Keratinocyte (primary cell): ENCODE results near the gene CACNA1E. TPM values are rescaled to one million over a fixed set of nuclear protein-coding genes. Genes with fewer than 3 reads are reported as not detected.

Source experiments
- DNase-seq: peaks from one replicate; pipeline ENCODE4 v3.0.0-alpha.2; 2011; ENCODE audit warnings: low read depth, missing footprints, low spot score
- FAIRE-seq: peaks from 2 replicates; lab custom pipeline; 2011; peaks lifted over from hg19 to GRCh38; lab: Jason Lieb, UNC
- H2AFZ ChIP-seq: 2 replicates; pipeline ENCODE4 v1.6.0; 2012; ENCODE audit warnings: low read length, control low read depth, inconsistent platforms; ENCODE audit not compliant: control insufficient read depth
- H3K27ac ChIP-seq: 2 replicates; pipeline ENCODE4 v1.5.1; 2011; ENCODE audit warnings: low read length; ENCODE audit not compliant: control insufficient read depth, insufficient read depth
- H3K27me3 ChIP-seq: 3 replicates; pipeline ENCODE4 v1.6.0; 2011; ENCODE audit warnings: low read length; ENCODE audit not compliant: control insufficient read depth, insufficient read depth; ENCODE audit errors: extremely low read depth
- H3K36me3 ChIP-seq, 2 experiments: 2 replicates in 1 of 2; 3 replicates in 1 of 2; pipeline ENCODE4 v1.5.1; 2011; ENCODE audit warnings: low read length in 2 of 2, mild to moderate bottlenecking in 1 of 2; ENCODE audit not compliant: control insufficient read depth in 2 of 2, insufficient read depth in 2 of 2; ENCODE audit errors: extremely low read depth in 1 of 2
- H3K4me1 ChIP-seq: 3 replicates; pipeline ENCODE4 v1.5.1; 2011; ENCODE audit warnings: low read length; ENCODE audit not compliant: control insufficient read depth, insufficient read depth; ENCODE audit errors: extremely low read depth
- H3K4me2 ChIP-seq: 3 replicates; pipeline ENCODE4 v1.6.0; 2011; ENCODE audit warnings: low read depth, low read length; ENCODE audit not compliant: control insufficient read depth, insufficient read depth; ENCODE audit errors: extremely low read depth
- H3K4me3 ChIP-seq, 3 experiments: fragments of 200-600 bp in 1 of 3; sonication (generic) in 1 of 3; 2 replicates in 2 of 3; 3 replicates in 1 of 3; pipeline ENCODE4 v1.5.1; 2011 to 2016; ENCODE audit warnings: low read length in 3 of 3, mild to moderate bottlenecking in 3 of 3, control low read depth in 2 of 3, inconsistent platforms in 1 of 3, low read depth in 1 of 3, mixed read lengths in 1 of 3, mixed run types in 1 of 3, moderate library complexity in 1 of 3; ENCODE audit not compliant: control insufficient read depth in 2 of 3, insufficient read depth in 2 of 3; ENCODE audit errors: extremely low read depth in 1 of 3
- H3K79me2 ChIP-seq: 2 replicates; pipeline ENCODE4 v1.6.0; 2012; ENCODE audit warnings: low read length; ENCODE audit not compliant: control insufficient read depth, insufficient read depth
- H3K9ac ChIP-seq: 3 replicates; pipeline ENCODE4 v1.6.0; 2011; ENCODE audit warnings: low read length; ENCODE audit not compliant: control insufficient read depth, insufficient read depth; ENCODE audit errors: extremely low read depth
- H3K9me1 ChIP-seq: 3 replicates; pipeline ENCODE4 v1.6.0; 2011; ENCODE audit warnings: low read length; ENCODE audit not compliant: control insufficient read depth, insufficient read depth; ENCODE audit errors: extremely low read depth
- H3K9me3 ChIP-seq: 2 replicates; pipeline ENCODE4 v1.5.1; 2012; ENCODE audit warnings: low read depth, low read length; ENCODE audit not compliant: control insufficient read depth
- H4K20me1 ChIP-seq: 3 replicates; pipeline ENCODE4 v1.6.0; 2011; ENCODE audit warnings: low read length; ENCODE audit not compliant: control insufficient read depth, insufficient read depth; ENCODE audit errors: extremely low read depth
- EZH2 ChIP-seq: IDR thresholded peaks from one replicate; pipeline ENCODE4 v1.6.1; 2012; ENCODE audit warnings: inconsistent platforms, mild to moderate bottlenecking, low read length, moderate library complexity
- dilution Hi-C: fragments of 300-500 bp; cut with MboI; formaldehyde crosslinking; loops from one replicate; pipeline ENCODE4 v1.7.0; 2020; ENCODE audit warnings: low sequenced_read_pairs; ENCODE audit not compliant: extremely low pct_ligation_motif_present
- polyA plus RNA-seq, 5 experiments: library from polyadenylated mRNA; depleted of rRNA in 3 of 5; stranded (reverse) in 3 of 5; stranded (forward) in 1 of 5; unstranded in 1 of 5; fragments of >200 nt; gene quantifications; 1 replicate in 1 of 5; 2 replicates in 3 of 5; 3 replicates in 1 of 5; pipeline versions ENCODE4 v1.2.1 to v1.2.3, GENCODE V29; 2011 to 2012; ENCODE audit warnings: missing spikeins in 2 of 5, low read depth in 1 of 5, low replicate concordance in 1 of 5
- TF ChIP-seq, protein P1 (sequence below), 3 experiments: IDR thresholded peaks in 1 of 3; conservative IDR thresholded peaks in 1 of 3; optimal IDR thresholded peaks in 1 of 3; 2 replicates in 2 of 3; 3 replicates in 1 of 3; pipeline versions ENCODE3 to v1.5.1; 2011; ENCODE audit warnings: low read length in 3 of 3, mild to moderate bottlenecking in 3 of 3, moderate library complexity in 2 of 3, control low read depth in 1 of 3, inconsistent platforms in 1 of 3; ENCODE audit not compliant: insufficient read depth in 2 of 3; ENCODE audit errors: extremely low read depth in 1 of 3

CACNA1E gene
- polyA plus RNA-seq, 1 donor (not counting 4 experiments of a cell fraction or from before 2014, with no cell fraction given): not detected

- no peak for FAIRE-seq
- Histone ChIP-seq H3K27me3 (peaks cover 6% of the 10 kb centered on the region), H2AFZ (no peak overlapping the region), H3K4me2 (no peak overlapping the region), H3K79me2 (no peaks in the 10 kb centered on the region), H3K9me1 (no peaks in the 10 kb centered on the region), H3K9me3 (no peaks in the 10 kb centered on the region), H3K9ac (no peak overlapping the region), H3K27ac (no peak overlapping the region), H4K20me1 (no peaks in the 10 kb centered on the region), H3K36me3 (no peaks in the 10 kb centered on the region), H3K4me1 (no peaks in the 10 kb centered on the region), H3K4me3 (no peak overlapping the region)
- TF ChIP-seq EZH2: no peak
- TF ChIP-seq, protein P1, sequence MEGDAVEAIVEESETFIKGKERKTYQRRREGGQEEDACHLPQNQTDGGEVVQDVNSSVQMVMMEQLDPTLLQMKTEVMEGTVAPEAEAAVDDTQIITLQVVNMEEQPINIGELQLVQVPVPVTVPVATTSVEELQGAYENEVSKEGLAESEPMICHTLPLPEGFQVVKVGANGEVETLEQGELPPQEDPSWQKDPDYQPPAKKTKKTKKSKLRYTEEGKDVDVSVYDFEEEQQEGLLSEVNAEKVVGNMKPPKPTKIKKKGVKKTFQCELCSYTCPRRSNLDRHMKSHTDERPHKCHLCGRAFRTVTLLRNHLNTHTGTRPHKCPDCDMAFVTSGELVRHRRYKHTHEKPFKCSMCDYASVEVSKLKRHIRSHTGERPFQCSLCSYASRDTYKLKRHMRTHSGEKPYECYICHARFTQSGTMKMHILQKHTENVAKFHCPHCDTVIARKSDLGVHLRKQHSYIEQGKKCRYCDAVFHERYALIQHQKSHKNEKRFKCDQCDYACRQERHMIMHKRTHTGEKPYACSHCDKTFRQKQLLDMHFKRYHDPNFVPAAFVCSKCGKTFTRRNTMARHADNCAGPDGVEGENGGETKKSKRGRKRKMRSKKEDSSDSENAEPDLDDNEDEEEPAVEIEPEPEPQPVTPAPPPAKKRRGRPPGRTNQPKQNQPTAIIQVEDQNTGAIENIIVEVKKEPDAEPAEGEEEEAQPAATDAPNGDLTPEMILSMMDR (optimal IDR thresholded peaks at IDR 0.05 in 1 of 3, IDR thresholded peaks at IDR 0.05 in 1 of 3, conservative IDR thresholded peaks at IDR 0.05 in 1 of 3; ENCODE audit: extremely low read depth in 1 of 3, insufficient read depth in 2 of 3, low read length in 3 of 3): no peak
- DNase-seq: no peak
- dilution Hi-C loops: loop anchor here (25.0 kb wide), 1 partner anchor 177 kb away; the partner anchor contains the start of gene CACNA1E
Measured at GRCh38 chr1:181664543-181664942, 181.2 kb downstream of the CACNA1E start.

- Histone ChIP-seq H3K4me3 (no peak overlapping the region), H4K20me1 (no peaks in the 10 kb centered on the region), H3K4me2 (no peak overlapping the region), H3K27ac (no peak overlapping the region), H3K9me3 (no peaks in the 10 kb centered on the region), H3K79me2 (no peaks in the 10 kb centered on the region), H2AFZ (no peak overlapping the region), H3K9me1 (no peaks in the 10 kb centered on the region), H3K4me1 (no peaks in the 10 kb centered on the region), H3K27me3 (no peaks in the 10 kb centered on the region), H3K9ac (no peak overlapping the region), H3K36me3 (no peaks in the 10 kb centered on the region)
- dilution Hi-C loops: loop anchor here (25.0 kb wide), 1 partner anchor 182 kb away; the partner anchor contains the start of gene CACNA1E
- no peak for FAIRE-seq
- DNase-seq: no peak
- TF ChIP-seq, protein P1 (optimal IDR thresholded peaks at IDR 0.05 in 1 of 3, IDR thresholded peaks at IDR 0.05 in 1 of 3, conservative IDR thresholded peaks at IDR 0.05 in 1 of 3; ENCODE audit: extremely low read depth in 1 of 3, insufficient read depth in 2 of 3, low read length in 3 of 3): no peak
- no peak for TF ChIP-seq EZH2
Measured at GRCh38 chr1:181669246-181669645, 185.9 kb downstream of the CACNA1E start.
